OCI-LY7 (cell line): ENCODE data around the gene TMEM156. TPM values are rescaled to one million over a fixed set of nuclear protein-coding genes. Genes with fewer than 3 reads are reported as not detected.

ENCODE experiments used
- BruUV-seq: library from RNA; stranded (reverse); fragments of 400-500 nt; replicated peaks from 2 replicates; lab custom pipeline; 2021; lab: Mats Ljungman, UMichigan
- CTCF ChIA-PET: fragments of 300-600 bp; sonication (Branson Sonifier 250); formaldehyde crosslinking; loops from one replicate; lab custom pipeline; 2022; ENCODE audit warnings: antibody characterized with exemption; ENCODE audit not compliant: unreplicated experiment; lab: Charles Lee
- POLR2A ChIA-PET: fragments of 300-600 bp; sonication (Branson Sonifier 250); formaldehyde crosslinking; loops from one replicate; lab custom pipeline; 2022; ENCODE audit warnings: antibody characterized with exemption; lab: Charles Lee
- DNase-seq: peaks from one replicate; pipeline ENCODE4 v3.0.0-alpha.2; 2015; ENCODE audit warnings: low spot score
- H2AFZ ChIP-seq: fragments of 200-600 bp; sonication (generic), shearing (Covaris generic); 2 replicates; pipeline ENCODE4 v1.6.1; 2014; ENCODE audit warnings: mild to moderate bottlenecking, antibody characterized with exemption, low read length, moderate library complexity
- H3K27ac ChIP-seq: fragments of 200-600 bp; sonication (generic); 2 replicates; pipeline ENCODE4 v1.5.1; 2014; ENCODE audit warnings: mixed run types, low read depth, mild to moderate bottlenecking, moderate library complexity, low read length, inconsistent platforms; ENCODE audit not compliant: poor library complexity, severe bottlenecking
- H3K36me3 ChIP-seq: fragments of 200-600 bp; sonication (generic); 2 replicates; pipeline ENCODE4 v1.6.1; 2014; ENCODE audit warnings: mild to moderate bottlenecking, antibody characterized with exemption, low read length, moderate library complexity, mixed read lengths; ENCODE audit not compliant: insufficient read depth
- H3K4me1 ChIP-seq: fragments of 200-600 bp; sonication (generic); 2 replicates; pipeline ENCODE4 v1.5.1; 2014; ENCODE audit warnings: mild to moderate bottlenecking, low read length; ENCODE audit not compliant: insufficient read depth, poor library complexity, severe bottlenecking
- H3K4me2 ChIP-seq: fragments of 200-600 bp; sonication (generic); 2 replicates; pipeline ENCODE4 v1.6.1; 2014; ENCODE audit warnings: mild to moderate bottlenecking, low read length
- H3K4me3 ChIP-seq: fragments of 200-600 bp; sonication (generic); 2 replicates; pipeline ENCODE4 v1.5.1; 2014; ENCODE audit warnings: mild to moderate bottlenecking, low read depth, low read length; ENCODE audit not compliant: poor library complexity, severe bottlenecking
- H3K79me2 ChIP-seq: fragments of 200-600 bp; sonication (generic); 2 replicates; pipeline ENCODE4 v1.6.1; 2016; ENCODE audit warnings: low read depth, mild to moderate bottlenecking, low read length, moderate library complexity, mixed read lengths; ENCODE audit not compliant: insufficient read depth
- H3K9me2 ChIP-seq: fragments of 200-600 bp; sonication (generic); 2 replicates; pipeline ENCODE4 v1.6.1; 2016; ENCODE audit warnings: mild to moderate bottlenecking, low read length, mixed read lengths; ENCODE audit not compliant: insufficient read depth
- H3K9me3 ChIP-seq: fragments of 200-600 bp; sonication (generic); 2 replicates; pipeline ENCODE4 v1.6.1; 2014; ENCODE audit warnings: mild to moderate bottlenecking, mixed run types, low read length, mixed read lengths
- H4K20me1 ChIP-seq: fragments of 200-600 bp; sonication (generic); 2 replicates; pipeline ENCODE4 v1.6.1; 2014; ENCODE audit warnings: mild to moderate bottlenecking, antibody characterized with exemption, low read length, moderate library complexity, mixed read lengths; ENCODE audit not compliant: insufficient read depth
- EZH2phosphoT487 ChIP-seq: fragments of 200-600 bp; sonication (generic); IDR thresholded peaks from 2 replicates; pipeline ENCODE4 v1.6.1; 2018; ENCODE audit warnings: low read depth, borderline replicate concordance, mild to moderate bottlenecking, mixed run types, antibody characterized with exemption, low read length, moderate library complexity, mixed read lengths
- intact Hi-C: fragments of 100-400 bp; cut with micrococcal nuclease; formaldehyde crosslinking; loops from one replicate; pipeline ENCODE4 v1.10.0; 2022; ENCODE audit not compliant: unreplicated experiment
- total RNA-seq, 2 experiments: library from RNA; depleted of rRNA in 1 of 2; stranded (reverse); fragments of >200 nt in 1 of 2; shearing (Covaris generic) in 1 of 2; gene quantifications; 2 replicates each; pipeline ENCODE4 v1.2.3, GENCODE V29; 2014 to 2022
- TF ChIP-seq, protein P1 (sequence below): fragments of 200-600 bp; sonication (generic); conservative IDR thresholded peaks from 2 replicates; pipeline ENCODE4 v1.5.1; 2014; ENCODE audit warnings: mild to moderate bottlenecking, antibody characterized with exemption, low read length, moderate library complexity, mixed read lengths

The TMEM156 gene
- total RNA-seq, 2 experiments from 2014 or later, result 29.0 to 29.4 TPM

DNA sequence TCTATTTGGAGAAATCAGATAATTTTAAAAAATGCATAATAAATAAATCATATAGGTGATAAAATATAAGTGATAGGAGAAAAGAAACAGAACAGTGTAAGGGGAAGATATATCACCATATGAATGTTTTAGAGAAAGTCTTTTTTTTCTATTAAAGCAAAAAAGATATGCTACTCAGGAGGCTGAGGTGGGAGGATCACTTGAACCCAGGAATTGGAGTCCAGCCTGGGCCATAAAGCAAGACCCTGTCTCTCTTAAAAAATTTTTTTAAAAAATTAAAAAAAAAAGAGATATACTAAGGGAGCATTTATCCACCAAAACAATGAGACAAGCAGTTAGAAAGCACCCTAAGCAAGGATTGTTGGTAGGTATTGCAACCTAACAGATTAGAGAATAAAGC is 6.1 kb downstream of the TMEM156 start:
- Histone ChIP-seq H3K27ac (peak overlapping the region; percentile 93), H3K4me2 (peak overlapping the region; percentile 48), H3K9me2 (no peaks in the 10 kb centered on the region), H3K79me2 (peaks cover 89% of the 10 kb centered on the region), H3K4me3 (no peak overlapping the region), H2AFZ (no peak overlapping the region), H3K9me3 (no peaks in the 10 kb centered on the region), H4K20me1 (no peaks in the 10 kb centered on the region), H3K36me3 (peaks cover 33% of the 10 kb centered on the region), H3K4me1 (peaks cover 42% of the 10 kb centered on the region)
- no peak for DNase-seq
- TF ChIP-seq EZH2phosphoT487, result no peak
- TF ChIP-seq, protein P1, sequence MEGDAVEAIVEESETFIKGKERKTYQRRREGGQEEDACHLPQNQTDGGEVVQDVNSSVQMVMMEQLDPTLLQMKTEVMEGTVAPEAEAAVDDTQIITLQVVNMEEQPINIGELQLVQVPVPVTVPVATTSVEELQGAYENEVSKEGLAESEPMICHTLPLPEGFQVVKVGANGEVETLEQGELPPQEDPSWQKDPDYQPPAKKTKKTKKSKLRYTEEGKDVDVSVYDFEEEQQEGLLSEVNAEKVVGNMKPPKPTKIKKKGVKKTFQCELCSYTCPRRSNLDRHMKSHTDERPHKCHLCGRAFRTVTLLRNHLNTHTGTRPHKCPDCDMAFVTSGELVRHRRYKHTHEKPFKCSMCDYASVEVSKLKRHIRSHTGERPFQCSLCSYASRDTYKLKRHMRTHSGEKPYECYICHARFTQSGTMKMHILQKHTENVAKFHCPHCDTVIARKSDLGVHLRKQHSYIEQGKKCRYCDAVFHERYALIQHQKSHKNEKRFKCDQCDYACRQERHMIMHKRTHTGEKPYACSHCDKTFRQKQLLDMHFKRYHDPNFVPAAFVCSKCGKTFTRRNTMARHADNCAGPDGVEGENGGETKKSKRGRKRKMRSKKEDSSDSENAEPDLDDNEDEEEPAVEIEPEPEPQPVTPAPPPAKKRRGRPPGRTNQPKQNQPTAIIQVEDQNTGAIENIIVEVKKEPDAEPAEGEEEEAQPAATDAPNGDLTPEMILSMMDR, result no peak
- CTCF ChIA-PET, result no interaction called here
- no TSS peak for BruUV-seq
- POLR2A ChIA-PET, result interaction anchor here (0.7 to 1.2 kb wide), 2 partner anchors 17 to 189 kb away, joined by 3 to 7 read pairs; no protein-coding TSS in a partner anchor
- intact Hi-C loops, result loop anchor here (5.0 kb wide), 1 partner anchor 1171 kb away; the partner anchor contains the start of gene RHOH

DNA sequence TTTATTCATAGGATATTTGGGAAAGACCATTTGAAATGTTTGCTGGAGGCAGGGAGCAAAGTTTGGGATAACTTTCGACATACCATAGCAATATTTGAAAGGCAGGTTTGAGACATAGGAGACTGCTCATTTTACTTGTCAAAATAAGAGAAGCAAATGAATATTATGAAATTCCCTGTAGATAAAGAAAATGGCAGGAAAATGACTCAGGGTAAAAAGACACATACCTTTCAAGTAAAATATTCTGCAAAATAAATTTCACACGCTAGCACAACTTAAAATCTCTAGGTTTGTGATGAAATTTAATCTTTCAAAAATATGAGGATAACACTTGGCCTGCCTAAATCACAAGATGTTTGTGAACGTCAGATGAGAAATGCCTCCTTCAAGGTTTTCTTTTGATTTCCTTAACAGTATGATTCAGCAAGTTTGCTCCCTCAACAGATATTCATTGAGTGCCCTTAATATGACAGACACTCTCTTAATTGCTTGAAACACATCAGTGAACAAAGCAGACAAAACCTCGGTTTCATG is 6.6 kb downstream of the TMEM156 start:
- Histone ChIP-seq H2AFZ (no peak overlapping the region), H3K36me3 (peaks cover 33% of the 10 kb centered on the region), H4K20me1 (no peaks in the 10 kb centered on the region), H3K9me2 (no peaks in the 10 kb centered on the region), H3K4me1 (peaks cover 42% of the 10 kb centered on the region), H3K4me2 (peak overlapping the region; percentile 48), H3K79me2 (peaks cover 84% of the 10 kb centered on the region), H3K9me3 (no peaks in the 10 kb centered on the region), H3K27ac (peak overlapping the region; percentile 93), H3K4me3 (no peak overlapping the region)
- BruUV-seq, result no TSS peak
- POLR2A ChIA-PET, result interaction anchor here (1.2 kb wide), 1 partner anchor 18 kb away, joined by 7 read pairs; no protein-coding TSS in a partner anchor
- TF ChIP-seq EZH2phosphoT487, result no peak
- TF ChIP-seq, protein P1, result no peak
- peak; percentile 24 for DNase-seq
- CTCF ChIA-PET, result no interaction called here
- intact Hi-C loops, result loop anchor here (5.0 kb wide), 1 partner anchor 1172 kb away; the partner anchor contains the start of gene RHOH

DNA sequence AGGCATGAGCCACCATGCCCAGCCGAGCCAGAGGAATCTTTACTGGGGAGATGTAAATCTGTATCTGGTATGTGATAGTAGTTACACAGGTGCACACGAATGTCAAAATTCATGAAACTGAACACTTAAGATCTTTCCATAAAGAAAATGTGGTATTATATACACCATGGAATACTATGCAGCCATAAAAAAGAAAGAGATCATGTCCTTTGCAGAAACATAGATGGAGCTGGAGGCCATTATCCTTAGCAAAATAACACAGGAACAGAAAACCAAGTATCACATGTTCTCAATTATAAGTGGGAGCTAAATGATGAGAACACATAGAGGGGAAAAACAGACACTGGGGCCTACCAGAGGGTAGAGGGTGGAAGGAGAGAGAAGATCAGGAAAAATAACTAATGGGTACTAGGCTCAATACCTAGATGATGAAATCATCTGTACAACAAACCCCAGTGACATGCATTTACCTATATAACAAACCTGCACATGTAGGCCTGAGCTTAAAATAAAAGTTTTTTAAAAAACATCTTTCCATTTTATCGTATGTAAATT is 7.8 kb downstream of the TMEM156 start:
- DNase-seq, result no peak
- CTCF ChIA-PET, result no interaction called here
- Histone ChIP-seq H2AFZ (no peak overlapping the region), H3K4me2 (no peak overlapping the region), H3K79me2 (peaks cover 72% of the 10 kb centered on the region), H3K4me3 (no peak overlapping the region), H3K36me3 (peaks cover 33% of the 10 kb centered on the region), H3K9me3 (no peaks in the 10 kb centered on the region; the same call in 1 of the 2 replicates), H3K27ac (no peak overlapping the region), H3K9me2 (no peaks in the 10 kb centered on the region), H3K4me1 (peaks cover 42% of the 10 kb centered on the region), H4K20me1 (no peaks in the 10 kb centered on the region)
- POLR2A ChIA-PET, result interaction anchor here (0.6 to 1.3 kb wide), 5 partner anchors 9 to 142 kb away, joined by 3 to 5 read pairs (median 4); no protein-coding TSS in a partner anchor
- intact Hi-C loops, result no loop called here
- no TSS peak for BruUV-seq
- TF ChIP-seq, protein P1, result no peak
- TF ChIP-seq EZH2phosphoT487, result no peak
